Cardiac septum (tissue), 1 donor: ENCODE data around the gene ABCC8. TPM values are rescaled to one million over a fixed set of nuclear protein-coding genes. Genes with fewer than 3 reads are reported as not detected.

ENCODE experiments used
- DNase-seq: peaks from one replicate; pipeline ENCODE4 v3.0.0-alpha.2; 2020; ENCODE audit warnings: low spot score
- intact Hi-C: fragments of 100-400 bp; cut with DNase I; formaldehyde crosslinking; loops from one replicate; pipeline ENCODE4 v1.14.0; 2022
- total RNA-seq: library from RNA; stranded (reverse); fragmentation: NEBNext Ultra II Directional; extraction: Animal tissue kit (Norgen Biotek cat#: 25700); gene quantifications from one replicate; pipeline ENCODE4 v1.2.1, GENCODE V29; 2021
- donor health status: DM: no; HTN: no; CAD: no.

The ABCC8 gene
- total RNA-seq, 1 donor from 2014 or later = 3.9 TPM

DNA sequence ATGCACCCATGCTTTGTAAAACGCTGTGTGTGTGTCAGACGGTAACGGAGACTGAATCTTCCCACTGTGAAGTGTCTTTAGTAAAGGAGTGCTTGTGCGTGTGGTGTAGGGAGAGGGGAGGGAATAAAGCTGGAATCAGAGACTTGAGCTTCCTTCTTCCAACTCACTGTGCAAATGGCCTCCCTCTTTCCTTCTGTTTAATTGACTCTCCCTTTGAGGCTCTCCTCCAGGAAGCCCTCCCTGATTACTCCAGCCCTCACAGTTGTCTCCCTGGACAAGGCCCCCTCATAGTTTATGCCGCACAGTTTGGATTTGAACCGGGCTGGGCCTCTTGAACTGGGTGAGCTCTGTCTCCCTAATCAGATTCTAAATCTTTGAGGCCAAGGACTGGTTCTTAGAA lies 65.2 kb downstream of the ABCC8 start:
- intact Hi-C loops = no loop called here
- DNase-seq = no peak

DNA sequence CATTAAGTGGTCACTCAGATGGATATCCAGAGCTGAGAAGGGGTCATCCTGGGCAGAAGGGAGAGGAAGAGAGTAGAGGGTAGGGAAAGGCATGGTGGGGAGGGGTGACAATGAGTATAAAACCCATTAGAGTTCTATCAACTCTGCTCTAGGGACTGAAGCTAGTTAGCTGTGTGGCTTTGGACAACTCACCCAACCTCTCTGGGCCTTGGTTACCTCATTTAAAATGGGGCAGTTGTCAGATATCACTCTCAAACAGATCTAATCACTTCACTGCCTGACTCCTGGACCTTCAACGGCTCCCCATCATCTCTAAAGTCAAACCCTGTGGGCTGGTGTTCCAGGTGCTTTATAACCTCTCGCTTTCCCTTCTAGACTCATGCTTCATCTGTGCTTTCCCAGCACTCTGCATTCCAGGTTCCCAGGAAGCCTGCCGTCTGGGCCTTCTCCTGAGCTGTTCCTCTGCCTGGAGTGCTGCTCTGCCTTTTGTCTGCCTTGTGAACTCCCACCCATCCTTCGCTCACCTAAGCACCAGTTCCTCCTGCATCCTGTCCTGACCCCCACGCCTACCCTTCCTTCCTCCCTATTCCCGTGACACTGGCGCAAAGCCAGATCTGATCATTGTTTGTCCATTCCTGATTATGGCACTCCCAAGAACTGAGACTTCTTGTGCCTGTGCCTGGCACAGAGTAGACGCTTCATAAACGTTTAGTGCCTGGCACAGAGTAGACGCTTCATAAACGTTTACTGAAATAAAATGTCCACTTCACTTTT lies 65.9 kb downstream of the ABCC8 start:
- DNase-seq = no peak
- intact Hi-C loops = no loop called here

DNA sequence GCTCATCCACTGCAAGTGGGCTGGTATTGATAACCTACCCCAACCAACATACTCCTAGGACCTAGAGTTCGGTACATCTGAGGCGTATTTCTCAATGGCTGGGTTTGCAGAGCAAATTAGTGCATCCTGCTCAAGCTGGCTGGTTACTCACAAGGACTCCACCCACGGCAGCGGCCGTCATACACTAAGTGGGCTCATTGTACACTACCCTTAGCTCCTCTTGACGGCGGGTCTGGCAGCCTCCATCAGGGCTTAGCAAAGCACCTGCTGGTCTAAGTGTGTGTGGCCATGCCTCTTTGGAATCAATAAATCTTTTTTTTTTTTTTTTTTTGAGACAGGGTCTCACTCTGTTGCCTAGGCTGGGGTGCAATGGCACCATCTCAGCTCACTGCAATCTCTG lies 68.0 kb downstream of the ABCC8 start:
- intact Hi-C loops = no loop called here
- no peak for DNase-seq

DNA sequence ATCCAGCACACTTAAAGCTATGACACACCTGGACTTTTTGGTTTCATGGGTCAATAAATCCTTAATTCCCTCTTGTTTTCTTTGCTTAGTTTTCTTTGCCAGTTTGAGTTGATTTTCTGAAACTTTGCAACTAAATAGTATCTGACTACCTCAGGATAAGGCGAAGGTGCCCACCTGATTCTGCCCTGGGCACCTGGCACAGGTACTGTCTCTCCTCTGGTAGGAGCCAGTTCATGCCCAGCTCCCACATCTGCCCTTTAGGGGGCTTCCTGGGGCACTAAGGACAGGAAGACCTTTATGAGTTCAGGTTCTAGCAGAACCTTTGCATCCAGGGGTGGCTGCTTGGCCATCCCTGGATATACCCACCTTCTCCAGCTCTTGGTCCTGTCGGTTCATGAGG lies 68.6 kb downstream of the ABCC8 start:
- no peak for DNase-seq
- intact Hi-C loops = no loop called here

DNA sequence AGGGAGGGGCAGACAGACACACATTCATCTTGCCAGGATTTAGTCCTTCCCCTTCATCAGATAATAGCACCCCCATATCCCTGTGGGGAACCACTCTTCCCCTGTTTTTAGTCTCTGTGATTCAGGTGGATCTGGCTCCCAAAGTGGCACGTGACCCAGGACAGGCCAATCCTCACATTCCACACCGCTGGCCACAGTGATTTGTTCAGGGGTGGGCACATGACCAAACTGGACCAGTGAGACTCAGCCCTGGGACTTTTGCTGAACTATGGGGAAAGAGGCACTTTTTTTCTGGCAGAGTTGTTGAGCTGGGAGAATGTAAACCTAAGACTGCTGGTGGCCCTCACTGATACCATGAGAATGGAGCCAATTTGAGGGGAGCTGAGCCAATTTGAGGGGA lies 69.1 kb downstream of the ABCC8 start:
- DNase-seq = no peak
- intact Hi-C loops = no loop called here

DNA sequence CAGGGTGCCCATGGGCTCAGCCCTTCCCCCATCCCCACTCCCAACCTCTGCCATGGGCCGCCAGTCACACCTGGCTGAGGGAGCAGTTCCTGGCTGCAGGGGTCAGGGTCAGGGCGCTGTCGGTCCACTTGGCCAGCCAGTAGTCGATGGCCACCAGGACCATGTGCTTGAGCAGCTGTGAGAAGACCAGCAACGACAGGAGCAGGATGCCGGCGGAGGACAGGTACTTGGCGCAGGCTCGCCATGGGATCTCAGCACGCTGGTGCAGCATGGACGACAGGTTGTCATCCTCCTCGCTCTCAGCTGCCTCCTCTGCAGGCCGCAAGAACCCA lies 69.9 kb downstream of the ABCC8 start:
- no peak for DNase-seq
- intact Hi-C loops = no loop called here

DNA sequence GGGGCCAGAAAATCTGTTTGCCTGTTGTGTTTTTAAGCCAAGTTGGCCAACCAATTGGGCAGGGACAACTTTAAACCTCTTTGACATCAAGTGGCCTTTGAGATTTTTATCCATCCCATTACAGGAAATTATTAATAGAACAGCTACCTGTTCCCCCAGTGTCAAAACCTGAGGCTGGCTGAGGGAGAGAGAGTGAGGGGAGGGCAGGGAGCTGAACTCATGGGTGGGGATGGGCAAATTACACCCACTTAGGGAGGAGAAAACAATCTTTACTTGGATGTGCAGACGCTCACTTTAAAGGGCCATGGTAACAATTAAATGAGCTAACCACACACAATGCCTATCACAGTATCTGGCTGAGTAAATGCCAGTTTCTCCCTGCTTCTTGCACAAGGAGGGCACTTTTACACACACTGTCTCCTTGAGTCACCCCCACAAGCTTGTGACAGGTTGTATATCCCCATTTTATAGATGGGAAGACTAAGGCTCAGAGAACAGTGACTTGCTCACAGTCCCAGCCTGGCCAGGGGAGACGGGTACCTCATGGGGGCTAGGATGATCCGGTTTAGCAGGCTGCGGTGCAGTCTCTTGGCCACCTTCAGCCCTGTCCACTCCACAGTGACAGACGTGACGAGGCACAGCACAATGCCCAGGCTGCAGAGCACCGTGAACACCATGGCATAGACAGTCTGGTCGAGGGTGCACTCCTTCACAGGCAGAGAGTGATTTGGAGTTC lies 70.4 kb downstream of the ABCC8 start:
- intact Hi-C loops = no loop called here
- no peak for DNase-seq

DNA sequence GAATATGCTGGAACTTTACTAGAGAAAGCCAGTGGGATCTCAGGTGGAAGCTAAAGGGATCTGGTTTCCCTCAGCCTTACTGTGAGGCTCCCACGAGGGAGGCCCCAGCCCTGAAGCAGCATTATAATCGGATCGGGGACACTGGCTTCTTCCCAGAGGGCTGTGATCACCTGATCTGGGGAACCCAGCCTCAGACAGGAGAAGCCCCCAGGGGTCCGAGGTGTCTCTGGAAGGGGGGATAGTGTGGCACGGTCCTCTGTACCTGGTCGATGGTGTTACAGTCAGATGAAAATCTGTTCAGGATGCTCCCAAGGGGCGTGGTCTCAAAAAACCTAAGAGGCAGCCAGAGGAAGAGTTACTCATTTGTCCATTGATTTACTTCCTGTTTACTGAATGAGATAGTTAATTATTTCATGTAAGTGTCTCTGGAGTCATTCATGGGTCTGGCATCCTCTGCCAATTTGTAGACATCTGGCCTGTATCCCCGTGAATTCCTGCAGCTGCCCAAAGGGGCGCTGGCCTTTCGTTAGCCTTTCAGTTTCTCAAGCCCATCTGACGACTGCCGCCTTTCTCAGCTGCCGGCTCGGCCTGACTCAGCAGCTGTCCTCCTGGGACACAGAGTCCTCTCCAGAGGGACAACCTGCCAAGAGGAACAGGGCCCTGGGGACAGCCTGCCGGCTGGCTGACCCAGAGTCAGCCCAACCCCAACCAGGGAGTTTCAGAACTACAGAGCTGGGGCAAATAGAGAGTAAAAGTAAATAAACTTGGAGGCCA lies 71.2 kb downstream of the ABCC8 start:
- intact Hi-C loops = no loop called here
- DNase-seq = peak; percentile 87

DNA sequence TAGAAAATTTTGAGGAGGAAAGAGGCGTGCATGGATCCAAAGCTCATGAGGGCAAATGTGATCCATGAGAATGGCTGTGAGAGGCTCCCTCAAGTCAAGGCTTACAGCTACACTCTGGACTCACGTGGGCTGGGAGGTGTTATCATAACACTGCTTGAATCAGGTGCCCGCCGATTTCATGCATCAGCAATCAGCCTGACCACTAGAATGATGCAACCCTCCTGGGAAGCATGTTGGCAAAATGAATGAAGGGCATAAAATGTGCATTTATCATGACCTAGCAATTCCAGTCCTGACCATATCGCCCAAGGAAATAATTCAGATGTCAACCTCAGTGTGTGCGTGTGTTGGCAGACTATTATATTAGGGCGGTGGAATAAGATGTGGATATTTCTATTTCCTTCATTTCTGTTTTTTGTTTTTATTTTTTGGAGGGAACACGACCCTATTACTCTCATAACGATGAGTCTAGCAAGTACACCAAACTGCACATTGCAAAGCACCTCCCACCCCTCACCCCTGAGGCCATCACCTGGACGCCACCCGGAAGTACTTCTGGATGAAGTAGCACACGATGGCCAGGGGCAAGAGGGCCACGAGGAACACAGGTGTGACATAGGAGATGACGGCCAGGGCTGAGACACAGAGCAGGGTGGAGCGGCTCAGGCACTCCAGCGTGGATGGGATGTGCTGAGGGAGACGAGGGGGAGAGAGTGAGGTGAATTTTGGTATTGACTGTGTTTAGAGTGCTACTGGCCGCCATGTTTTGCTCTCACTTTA lies 72.5 kb downstream of the ABCC8 start:
- intact Hi-C loops = no loop called here
- no peak for DNase-seq

DNA sequence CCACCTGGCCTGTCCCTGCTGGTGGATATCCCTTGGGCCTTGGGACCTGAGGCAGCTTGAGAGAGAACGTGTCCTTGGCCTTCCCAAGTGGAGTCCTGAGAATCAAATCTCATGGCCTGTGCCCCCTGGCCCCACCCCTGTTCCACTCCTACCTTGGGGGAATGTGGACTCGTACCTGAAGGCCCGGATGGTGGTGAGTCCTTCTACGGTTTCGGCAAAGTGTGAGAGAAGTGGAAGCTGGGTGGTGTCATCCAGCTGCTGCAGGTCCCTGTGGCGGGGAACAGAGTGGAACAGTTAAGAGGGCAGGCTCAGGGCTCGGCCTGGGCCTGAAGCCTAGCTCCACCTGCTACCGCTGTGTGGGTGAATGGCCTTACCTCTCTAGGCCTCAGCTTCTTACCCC lies 74.2 kb downstream of the ABCC8 start:
- intact Hi-C loops = no loop called here
- no peak for DNase-seq

DNA sequence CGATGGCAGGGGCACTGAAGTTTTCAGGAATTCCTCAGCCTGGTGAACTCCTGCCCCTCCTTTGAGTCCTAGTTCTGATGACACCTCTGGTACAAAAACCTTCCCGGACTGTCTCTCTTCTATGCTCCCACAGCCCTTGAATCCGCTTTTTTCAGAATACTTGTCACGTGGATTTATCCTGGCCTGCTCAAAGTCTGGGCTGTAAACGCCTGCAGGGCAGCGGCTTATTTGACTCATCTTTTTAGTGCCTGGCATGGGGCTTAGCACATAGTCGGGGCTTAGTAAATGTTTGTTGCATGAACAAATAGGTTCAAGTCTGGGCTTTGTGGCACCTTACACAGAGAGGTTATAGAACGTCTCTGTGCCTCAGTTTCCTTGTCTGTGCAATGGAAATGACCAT lies 74.8 kb downstream of the ABCC8 start:
- no peak for DNase-seq
- intact Hi-C loops = no loop called here

DNA sequence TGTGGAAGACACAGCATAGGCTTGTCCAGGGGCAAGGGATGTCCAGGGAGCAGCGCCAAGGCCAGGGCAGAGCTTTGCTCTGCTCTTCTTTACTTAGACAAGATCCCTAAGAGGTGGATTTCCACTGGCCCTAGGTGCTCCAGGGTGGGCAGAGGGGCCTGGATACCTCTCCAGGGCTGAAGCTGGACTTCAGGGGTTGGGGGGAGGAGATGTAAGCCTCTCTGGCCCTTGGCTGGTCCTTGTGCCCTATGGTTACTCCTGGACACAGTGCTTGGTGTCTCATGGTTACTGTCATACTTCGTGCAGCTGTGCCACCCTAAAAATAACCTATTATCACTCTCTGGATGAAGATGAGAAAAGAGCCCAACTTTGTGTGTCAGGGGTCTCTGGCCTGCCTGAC lies 75.3 kb downstream of the ABCC8 start:
- DNase-seq = no peak
- intact Hi-C loops = no loop called here

DNA sequence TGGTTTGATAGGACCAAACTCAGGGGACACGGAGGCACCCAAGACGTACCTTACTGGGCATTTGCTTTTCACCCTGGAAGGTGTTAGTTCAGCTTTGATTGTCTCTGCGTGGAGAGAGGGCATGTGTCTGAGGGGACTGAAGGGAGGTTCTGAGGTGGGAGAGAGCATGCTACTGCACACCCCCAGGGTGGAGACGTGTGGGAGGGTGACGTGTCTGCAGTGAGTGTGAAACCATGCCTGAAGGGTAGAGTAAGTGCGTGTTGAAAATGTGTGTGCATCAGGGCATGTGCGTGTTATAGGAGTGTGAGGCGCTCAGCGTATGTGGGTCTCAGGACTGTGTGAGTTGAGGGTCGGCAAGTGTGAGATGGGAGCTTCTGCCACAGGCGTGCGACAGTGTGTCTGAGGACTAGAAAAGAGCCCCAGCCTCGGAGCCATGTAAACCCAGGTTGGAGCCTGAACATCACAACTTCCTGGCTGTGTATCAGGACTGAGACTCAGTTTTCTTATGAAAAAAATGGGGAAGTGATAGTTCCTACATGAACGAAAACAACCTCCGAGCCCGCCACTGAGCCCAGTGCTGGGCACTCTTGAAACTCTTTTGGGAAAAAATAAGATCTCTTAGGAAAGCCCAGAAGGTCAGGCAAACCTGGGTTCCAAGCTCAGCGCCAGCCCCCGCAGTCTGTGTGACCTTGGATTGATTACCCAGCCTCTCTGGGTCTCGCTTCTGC lies 76.4 kb downstream of the ABCC8 start:
- intact Hi-C loops = no loop called here
- DNase-seq = no peak

DNA sequence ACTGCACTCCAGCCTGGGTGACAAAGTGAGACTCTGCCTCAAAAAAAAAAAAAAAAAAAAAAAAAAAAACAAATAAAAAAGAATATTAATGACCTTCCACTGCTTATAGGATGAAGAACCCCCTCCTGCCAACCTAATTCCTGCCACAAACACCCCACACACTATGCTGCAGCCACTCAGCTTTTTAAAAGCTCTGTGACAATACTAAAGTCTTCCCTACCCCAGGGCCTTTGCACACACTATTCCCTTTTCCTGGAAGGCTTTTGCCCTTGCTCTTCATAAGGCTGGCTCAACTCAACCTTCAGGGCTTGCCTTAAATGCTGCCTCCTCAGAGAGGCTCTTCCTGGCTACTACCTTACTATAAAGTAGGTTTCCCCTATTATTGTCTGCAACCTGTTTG lies 77.4 kb downstream of the ABCC8 start:
- no peak for DNase-seq
- intact Hi-C loops = no loop called here

DNA sequence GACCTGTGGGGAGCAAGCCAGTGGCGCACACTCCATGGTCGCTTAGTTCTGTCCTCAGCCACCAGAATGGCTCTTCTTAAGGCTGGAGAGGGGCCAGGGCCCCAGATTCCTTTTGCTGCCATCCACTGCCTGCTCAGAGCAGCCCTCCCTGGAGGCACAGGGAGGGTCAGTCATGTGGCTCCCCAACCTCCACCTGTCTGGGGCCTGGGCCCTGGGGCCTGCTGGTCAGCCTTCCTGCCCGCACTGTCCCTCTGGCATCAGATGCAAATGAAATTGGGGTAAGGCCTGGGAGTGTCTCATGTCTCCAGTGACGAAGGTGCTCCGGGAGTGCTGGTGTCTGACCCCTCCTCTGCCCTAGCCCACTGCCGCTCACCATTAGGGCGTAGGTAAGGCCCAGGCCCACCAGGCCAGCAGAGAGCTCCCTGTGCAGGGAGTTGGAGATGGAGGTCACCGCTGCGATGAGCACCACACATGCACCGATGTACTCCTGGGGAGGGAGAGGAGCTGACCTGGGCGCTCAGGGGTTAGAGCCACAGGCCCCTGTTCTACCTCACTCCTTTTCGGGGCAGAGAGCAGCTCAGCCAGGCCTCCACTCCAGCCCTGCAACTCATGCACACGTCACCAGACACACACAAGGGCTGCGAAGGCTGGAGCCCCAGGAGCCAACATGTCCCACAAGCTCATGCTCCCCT lies 79.2 kb downstream of the ABCC8 start:
- no peak for DNase-seq
- intact Hi-C loops = no loop called here

DNA sequence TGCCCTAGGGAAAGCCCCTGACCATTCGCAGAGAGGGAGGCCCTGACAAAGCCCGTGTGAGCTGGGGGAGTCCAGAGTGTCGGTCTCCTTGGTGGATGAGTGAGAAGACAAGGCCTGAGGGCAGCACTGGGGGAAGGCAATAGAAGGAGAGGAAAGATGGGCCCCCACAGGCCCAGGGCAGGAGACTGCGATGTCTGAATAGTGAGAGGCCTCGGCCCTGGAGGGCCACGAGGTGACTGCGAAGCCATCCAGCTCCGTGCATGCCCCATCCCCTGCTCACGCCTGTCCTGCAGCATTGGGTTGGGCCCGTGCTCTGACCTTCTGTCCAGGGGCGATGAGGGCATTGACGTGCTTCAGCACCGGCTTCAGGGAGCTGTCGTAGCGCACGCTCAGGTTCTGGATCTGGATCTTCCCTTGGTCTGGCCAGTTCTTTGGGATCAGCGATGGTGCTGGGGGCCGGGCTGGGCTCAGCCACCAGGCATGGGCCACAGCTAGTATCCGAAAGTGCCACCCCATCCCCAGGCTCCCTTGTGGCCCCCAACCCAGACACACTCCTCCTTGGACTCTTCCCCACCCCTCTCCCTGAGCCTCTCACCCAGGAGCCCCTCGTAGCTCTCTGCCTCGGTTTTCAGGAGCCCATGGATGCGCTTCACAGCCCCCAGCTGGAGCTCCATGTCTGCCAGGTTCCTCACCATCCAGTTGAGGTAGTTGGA lies 79.9 kb downstream of the ABCC8 start:
- intact Hi-C loops = no loop called here
- no peak for DNase-seq

DNA sequence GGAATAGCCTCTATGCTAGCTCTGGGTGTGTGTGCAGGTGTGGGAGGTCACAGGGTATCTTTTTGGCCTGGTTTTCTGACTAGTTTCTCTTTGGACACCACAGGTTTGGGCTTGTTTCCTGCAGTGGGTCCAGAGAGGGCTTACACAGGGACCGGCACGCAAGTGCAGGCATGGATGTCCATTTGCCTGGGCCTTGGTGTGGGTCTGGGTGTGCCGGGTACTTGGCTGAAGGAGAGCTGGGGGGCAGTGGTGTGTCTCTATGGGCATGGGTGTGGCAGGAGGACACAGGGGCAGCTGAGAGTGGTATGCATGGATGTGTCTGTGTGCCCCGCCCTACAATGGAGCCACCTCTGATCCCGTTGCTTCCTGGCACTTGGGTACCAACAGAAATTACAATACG lies 80.7 kb downstream of the ABCC8 start:
- intact Hi-C loops = no loop called here
- DNase-seq = no peak

DNA sequence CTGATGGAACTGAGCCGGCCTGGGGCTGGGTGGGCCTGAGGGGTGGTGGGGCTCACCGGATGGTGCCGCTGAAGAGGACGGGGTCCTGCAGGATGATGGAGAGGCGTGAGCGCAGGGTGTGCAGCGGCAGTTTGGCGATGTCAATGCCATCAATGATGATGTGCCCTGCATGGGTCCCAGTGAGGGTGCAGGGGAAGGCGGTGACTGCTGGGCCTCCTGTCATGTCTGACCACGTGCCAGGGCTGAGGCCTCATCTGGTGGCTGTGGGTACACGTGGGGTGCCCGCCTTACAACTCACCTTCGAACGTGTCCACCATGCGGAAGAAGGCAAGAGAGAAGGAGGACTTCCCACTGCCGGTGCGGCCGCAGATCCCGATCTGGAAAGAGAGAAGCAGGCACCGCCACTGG lies 81.1 kb downstream of the ABCC8 start:
- intact Hi-C loops = no loop called here
- no peak for DNase-seq
